Memory B cell (primary cell): ENCODE data around the gene RCAN1.

Experiments used
- ATAC-seq: fragments of 150-1000 bp; cut with Tn5 transposase; 2 replicates; pipeline ENCODE4 v1.10.0; 2021; ENCODE audit warnings: low read depth, mild to moderate bottlenecking, moderate library complexity
- DNase-seq, 2 donors: peaks; one replicate each; pipeline ENCODE4 v3.0.0; 2022; ENCODE audit warnings: low spot score in 2 of 2
- H3K27ac Mint-ChIP-seq: one replicate; pipeline ENCODE4 v1.8.0; 2022; ENCODE audit warnings: mild to moderate bottlenecking, moderate library complexity, mixed read lengths
- H3K27me3 Mint-ChIP-seq: one replicate; pipeline ENCODE4 v1.8.0; 2022; ENCODE audit warnings: mixed read lengths
- H3K36me3 Mint-ChIP-seq: one replicate; pipeline ENCODE4 v1.8.0; 2022; ENCODE audit warnings: mild to moderate bottlenecking, mixed read lengths
- H3K4me1 Mint-ChIP-seq: one replicate; pipeline ENCODE4 v1.8.0; 2022; ENCODE audit warnings: mixed read lengths
- H3K4me3 Mint-ChIP-seq: one replicate; pipeline ENCODE4 v1.8.0; 2022; ENCODE audit warnings: mild to moderate bottlenecking, moderate library complexity, mixed read lengths
- H3K9me3 Mint-ChIP-seq: one replicate; pipeline ENCODE4 v1.8.0; 2022; ENCODE audit warnings: mixed read lengths

RCAN1 gene

DNA sequence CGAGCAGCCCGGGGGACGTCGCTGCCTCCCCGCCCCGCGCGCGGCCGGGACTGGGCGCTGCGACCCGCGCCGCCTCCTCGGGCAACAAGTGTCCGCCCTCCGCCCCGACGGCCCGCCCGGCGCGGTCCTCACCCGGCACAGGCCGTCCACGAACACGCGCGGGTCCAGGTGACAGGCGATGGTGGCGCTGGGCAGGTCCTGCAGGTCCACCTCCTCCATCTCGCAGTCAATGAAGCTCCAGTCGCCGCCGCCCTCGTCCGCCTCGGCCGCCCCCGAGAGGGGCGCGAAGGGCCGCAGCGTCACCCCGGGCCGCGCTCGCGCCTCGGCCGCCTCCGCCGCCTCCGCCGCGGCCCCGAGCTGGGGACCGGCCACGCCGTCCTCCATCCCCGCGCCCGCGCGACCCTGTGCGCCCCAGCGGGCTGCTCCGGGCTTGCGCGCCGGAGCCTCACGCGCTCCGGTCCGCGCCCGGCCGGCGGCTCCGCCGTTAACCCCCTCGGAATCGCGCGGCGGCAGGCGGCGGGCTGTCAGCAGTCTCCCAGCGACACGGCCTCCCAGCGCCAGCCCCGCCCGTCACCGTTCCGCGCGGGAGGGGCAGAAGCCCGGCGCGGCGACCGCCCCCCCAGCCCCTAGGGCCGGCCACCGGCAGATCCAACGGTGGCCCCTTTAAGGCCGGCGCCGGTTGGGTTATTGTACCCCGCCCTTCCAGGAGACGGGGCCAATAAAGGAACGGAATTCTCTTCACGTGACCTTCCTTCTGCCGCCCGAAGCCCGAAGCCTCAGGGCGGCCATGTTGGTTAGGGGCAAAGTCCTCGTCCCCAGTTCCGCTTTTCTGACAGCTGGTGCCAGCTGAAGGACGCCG, at the start of gene RCAN1:
TSS of gene RCAN1 (minus strand) at position 486 of the 859 bp plus-strand sequence. CDS start at position 384, 102 bp downstream.
- H3K4me3 Mint-ChIP-seq = peak within 1 kb of the TSS; percentile 80
- ATAC-seq (peak; percentile 96), DNase-seq (peak; percentile 80 to 83)
- peaks cover 10% of the 10 kb centered on the region for H3K4me1 Mint-ChIP-seq
- H3K9me3 Mint-ChIP-seq = no peaks in the 10 kb centered on the region
- no peak within 1 kb of the TSS for H3K27ac Mint-ChIP-seq
- no peaks in the 10 kb centered on the region for H3K27me3 Mint-ChIP-seq
- no peaks in the 10 kb centered on the region for H3K36me3 Mint-ChIP-seq

DNA sequence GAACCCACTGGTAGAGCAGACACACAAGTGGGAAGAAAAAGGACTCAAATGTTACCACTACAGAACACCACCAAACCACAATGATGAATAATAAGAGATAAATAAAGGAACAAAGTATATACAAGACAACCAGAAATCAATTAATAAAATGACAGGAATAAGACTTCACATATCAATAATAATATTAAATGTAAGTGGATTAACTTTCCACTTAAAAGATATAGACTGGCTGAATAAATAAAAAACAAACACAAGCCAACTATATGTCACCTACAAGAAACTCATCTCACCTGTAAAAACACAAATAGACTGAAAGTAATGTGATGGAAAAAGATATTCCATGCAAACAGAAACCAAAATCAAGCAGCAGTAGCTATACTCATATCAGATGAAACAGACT, 46.9 kb upstream of the RCAN1 start:
- H3K36me3 Mint-ChIP-seq = peaks cover 1% of the 10 kb centered on the region
- peaks cover 22% of the 10 kb centered on the region for H3K9me3 Mint-ChIP-seq
- no peak for DNase-seq
- no peak overlapping the region for H3K4me3 Mint-ChIP-seq
- ATAC-seq = no peak
- H3K27ac Mint-ChIP-seq = no peak overlapping the region
- H3K27me3 Mint-ChIP-seq = peaks cover 9% of the 10 kb centered on the region
- H3K4me1 Mint-ChIP-seq = no peaks in the 10 kb centered on the region

DNA sequence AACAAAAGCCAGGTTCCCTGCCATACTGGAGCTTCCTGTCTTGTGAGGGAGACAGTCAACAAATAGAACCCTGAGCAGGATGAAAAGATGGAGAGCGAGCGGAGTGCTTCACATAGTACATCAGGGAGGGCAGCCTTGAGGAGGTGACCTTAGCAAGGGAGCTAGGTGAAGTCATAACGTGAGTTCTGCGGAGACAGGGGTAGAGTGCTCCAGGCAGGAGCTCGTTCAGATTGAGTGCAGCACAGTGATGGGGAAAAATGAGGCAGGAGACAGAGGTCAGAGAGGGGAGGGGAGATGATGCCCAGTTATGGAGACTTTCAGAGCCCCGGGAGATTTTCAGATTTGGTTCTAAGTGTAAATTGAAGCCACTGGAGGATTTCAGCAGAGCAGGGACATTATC, 38.6 kb upstream of the RCAN1 start:
- Mint-ChIP-seq H3K9me3 (peaks cover 5% of the 10 kb centered on the region), H3K36me3 (peaks cover 7% of the 10 kb centered on the region), H3K4me1 (peaks cover 2% of the 10 kb centered on the region), H3K27ac (no peak overlapping the region), H3K27me3 (peaks cover 20% of the 10 kb centered on the region), H3K4me3 (no peak overlapping the region)
- no peak for DNase-seq
- no peak for ATAC-seq

DNA sequence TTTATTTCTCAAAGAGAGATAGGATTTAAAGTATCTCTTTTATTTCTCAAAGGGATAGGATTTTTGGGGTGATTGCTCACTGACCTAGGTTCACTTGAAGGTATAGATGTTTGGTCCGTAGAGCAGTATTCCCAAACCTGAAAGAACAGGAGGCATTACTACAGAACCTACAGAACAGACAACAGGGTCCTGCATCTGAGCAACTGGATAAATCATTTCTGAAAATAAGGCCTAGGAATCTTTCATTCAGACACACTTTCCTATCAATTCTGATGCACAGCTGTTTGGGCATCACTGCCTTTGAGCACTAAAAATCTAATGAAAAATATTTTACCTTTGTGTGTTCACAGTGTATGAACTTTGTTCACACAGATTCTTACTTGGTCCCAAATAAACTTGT, 36.7 kb upstream of the RCAN1 start:
- ATAC-seq (no peak), DNase-seq (no peak)
- Mint-ChIP-seq H3K36me3 (peaks cover 7% of the 10 kb centered on the region), H3K27ac (no peak overlapping the region), H3K4me1 (peaks cover 2% of the 10 kb centered on the region), H3K27me3 (peaks cover 21% of the 10 kb centered on the region), H3K4me3 (no peak overlapping the region), H3K9me3 (peaks cover 5% of the 10 kb centered on the region)

DNA sequence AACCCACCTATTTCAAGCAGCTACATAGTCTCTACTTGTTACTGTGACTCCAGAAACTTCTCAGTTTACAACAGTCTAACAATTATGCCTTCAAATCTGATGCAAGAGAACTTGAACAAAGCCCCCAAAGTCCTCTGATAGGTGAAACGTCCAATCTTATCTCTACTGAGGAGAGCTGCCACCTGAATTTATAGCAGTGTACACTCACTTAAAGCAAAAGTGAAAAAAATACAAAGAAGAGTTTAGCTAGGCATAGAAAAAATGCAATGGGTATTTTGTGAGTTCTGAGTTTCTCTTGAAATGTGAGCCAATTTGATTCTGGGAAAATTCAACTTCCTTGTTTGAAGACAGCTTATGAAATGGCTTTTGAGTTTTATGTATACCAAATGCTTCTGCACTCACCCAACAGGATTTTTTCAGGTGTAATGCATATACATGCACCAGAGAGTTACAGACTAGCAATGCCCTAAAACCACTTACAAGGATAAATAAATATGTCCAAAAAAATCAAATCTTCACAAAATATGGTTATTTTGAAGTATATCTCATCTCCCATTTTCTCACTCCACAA, 36.0 kb upstream of the RCAN1 start:
- peaks cover 5% of the 10 kb centered on the region for H3K9me3 Mint-ChIP-seq
- no peak overlapping the region for H3K4me3 Mint-ChIP-seq
- H3K36me3 Mint-ChIP-seq = peaks cover 7% of the 10 kb centered on the region
- no peak overlapping the region for H3K27ac Mint-ChIP-seq
- DNase-seq (no peak), ATAC-seq (no peak)
- peaks cover 2% of the 10 kb centered on the region for H3K4me1 Mint-ChIP-seq
- H3K27me3 Mint-ChIP-seq = peaks cover 20% of the 10 kb centered on the region

DNA sequence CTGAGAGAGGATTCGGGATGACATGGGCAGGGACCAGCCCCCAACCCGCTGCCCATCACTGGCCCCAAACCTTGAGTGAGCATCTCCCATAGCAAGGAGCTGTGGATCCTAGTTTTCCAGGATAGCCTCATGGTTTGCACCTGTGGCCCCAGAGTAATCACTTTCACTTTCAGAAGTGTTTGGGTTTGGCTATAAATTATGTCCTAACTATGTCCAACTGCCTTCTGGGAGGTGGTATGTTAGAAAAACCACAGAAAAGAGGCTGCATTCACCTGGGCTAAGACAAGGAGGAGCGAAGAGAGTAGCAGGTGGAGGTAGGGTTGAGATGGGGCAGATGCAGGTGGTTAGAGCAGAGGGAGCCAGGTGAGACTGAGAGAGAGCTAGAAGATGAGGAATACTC, 34.5 kb upstream of the RCAN1 start:
- H3K27ac Mint-ChIP-seq = no peak overlapping the region
- H3K27me3 Mint-ChIP-seq = peaks cover 20% of the 10 kb centered on the region
- peaks cover 5% of the 10 kb centered on the region for H3K9me3 Mint-ChIP-seq
- DNase-seq (no peak), ATAC-seq (no peak)
- peaks cover 2% of the 10 kb centered on the region for H3K4me1 Mint-ChIP-seq
- peaks cover 7% of the 10 kb centered on the region for H3K36me3 Mint-ChIP-seq
- H3K4me3 Mint-ChIP-seq = no peak overlapping the region

DNA sequence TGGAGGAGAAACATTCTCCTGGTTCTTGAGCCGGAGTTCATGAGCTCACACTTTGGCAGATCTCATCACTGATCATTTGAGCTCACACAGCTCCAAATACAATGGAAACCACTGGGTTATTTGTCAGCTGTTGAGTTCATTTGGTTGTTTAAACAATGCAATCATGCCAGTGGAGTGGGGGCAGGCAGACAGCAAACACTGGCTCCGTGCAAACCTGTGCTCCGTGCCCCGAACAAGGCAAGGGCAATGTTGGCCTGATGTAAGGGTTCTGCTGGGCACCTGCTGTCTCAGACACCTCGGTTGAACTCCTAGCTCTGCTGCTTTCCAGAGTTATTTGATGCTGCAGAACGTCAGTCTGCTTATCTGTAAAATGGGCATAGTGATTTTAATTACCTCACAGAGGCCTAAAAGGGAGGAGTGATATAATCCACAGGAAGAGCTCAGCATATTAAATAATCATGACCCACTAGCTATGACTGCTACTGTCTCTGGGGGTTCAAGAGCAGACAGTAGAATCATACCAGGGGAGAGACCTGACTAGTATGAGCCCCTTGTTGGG, 33.9 kb upstream of the RCAN1 start:
- peaks cover 19% of the 10 kb centered on the region for H3K27me3 Mint-ChIP-seq
- DNase-seq = no peak

DNA sequence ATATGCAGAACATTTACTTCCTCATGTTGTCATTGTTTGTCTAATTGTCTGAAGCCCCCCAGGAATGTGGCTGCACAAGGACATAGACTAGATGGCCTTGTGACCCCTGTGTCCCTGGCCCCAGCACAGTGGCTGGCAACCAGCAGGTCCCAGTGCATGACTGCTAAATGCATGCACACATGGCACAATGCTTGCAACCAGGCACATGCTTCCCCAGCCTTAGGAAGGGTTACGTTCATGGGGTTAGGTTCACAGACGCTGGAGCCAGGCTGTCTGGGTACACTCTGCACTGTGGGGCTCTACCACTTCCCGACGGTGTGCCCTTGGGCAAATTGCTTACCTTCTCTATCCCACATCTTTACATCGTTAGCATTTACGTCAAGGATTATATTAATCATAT, 32.6 kb upstream of the RCAN1 start:
- no peak overlapping the region for H3K4me3 Mint-ChIP-seq
- H3K27me3 Mint-ChIP-seq = peaks cover 12% of the 10 kb centered on the region
- H3K36me3 Mint-ChIP-seq = peaks cover 4% of the 10 kb centered on the region
- no peak overlapping the region for H3K27ac Mint-ChIP-seq
- DNase-seq (no peak), ATAC-seq (no peak)
- peaks cover 3% of the 10 kb centered on the region for H3K9me3 Mint-ChIP-seq
- H3K4me1 Mint-ChIP-seq = peaks cover 4% of the 10 kb centered on the region

More for the DNA sequence above, 33.9 kb upstream of the RCAN1 start:
- Mint-ChIP-seq H3K36me3 (peaks cover 7% of the 10 kb centered on the region), H3K27ac (no peak overlapping the region), H3K9me3 (peaks cover 4% of the 10 kb centered on the region), H3K4me3 (no peak overlapping the region), H3K4me1 (peaks cover 2% of the 10 kb centered on the region)
- ATAC-seq = no peak

DNA sequence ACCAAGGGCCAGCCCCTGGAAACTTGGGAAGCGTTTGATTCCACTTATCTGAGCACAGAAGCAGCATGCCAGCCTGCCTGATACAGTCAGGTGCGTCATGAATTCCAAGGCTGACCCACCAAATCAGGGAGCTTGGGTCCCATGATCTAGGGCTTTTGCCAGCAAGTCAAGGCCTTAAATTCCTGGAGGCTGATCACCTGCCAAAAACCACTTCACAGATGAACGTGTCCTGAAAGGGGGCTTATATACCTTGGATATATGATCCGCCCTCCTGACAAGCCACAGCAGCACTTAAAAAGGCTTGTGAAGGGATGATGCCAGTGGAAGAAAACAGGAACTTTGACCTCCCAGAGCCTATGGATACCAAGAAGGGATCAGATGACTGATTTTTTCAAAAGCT, 29.9 kb upstream of the RCAN1 start:
- peaks cover 23% of the 10 kb centered on the region for H3K4me1 Mint-ChIP-seq
- peaks cover 10% of the 10 kb centered on the region for H3K27me3 Mint-ChIP-seq
- no peaks in the 10 kb centered on the region for H3K36me3 Mint-ChIP-seq
- DNase-seq = no peak
- H3K9me3 Mint-ChIP-seq = no peaks in the 10 kb centered on the region
- no peak overlapping the region for H3K27ac Mint-ChIP-seq
- no peak for ATAC-seq
- no peak overlapping the region for H3K4me3 Mint-ChIP-seq

DNA sequence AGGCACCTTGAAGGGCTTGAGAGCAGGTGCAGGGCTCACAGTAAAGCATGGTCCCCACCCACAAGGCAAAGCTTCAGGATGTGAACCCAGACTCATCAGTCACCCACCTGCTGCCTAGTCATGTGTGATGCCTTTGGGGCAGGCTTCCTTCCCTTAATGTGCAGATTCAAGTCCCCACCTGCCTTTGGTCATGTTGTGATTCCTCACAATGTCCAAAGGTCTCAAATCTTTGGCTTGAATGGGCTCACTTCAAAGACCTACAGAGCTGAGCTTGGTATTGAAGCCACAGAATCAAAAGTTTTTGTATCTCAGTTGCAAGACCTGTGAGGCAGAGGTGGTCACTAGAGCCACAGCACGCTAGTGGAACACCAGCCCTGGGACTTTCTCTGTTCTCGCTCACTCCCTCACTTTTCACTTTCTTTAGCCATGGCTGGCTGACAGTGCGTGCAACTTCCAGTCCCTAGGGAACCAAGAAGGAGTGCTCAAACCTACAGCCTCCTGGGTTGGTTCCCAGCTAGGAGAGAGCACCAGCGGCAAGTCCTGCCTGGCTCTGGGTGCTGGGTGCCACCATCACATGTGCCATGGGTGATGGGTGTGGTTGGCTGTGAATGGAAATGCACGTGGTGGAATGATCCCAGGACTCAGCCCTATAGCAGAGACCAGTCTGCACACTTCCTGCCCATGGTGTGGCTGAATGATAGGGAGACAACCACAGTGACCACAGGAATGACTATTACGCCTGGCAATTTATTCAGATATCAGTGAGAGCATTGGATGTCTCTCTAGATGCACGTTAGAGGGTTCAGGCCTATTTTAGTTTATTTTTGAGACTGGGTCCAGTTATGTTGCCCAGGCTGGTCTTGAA, 27.5 kb upstream of the RCAN1 start:
- peaks cover 3% of the 10 kb centered on the region for H3K27me3 Mint-ChIP-seq
- peaks cover 22% of the 10 kb centered on the region for H3K4me1 Mint-ChIP-seq
- no peak for DNase-seq

DNA sequence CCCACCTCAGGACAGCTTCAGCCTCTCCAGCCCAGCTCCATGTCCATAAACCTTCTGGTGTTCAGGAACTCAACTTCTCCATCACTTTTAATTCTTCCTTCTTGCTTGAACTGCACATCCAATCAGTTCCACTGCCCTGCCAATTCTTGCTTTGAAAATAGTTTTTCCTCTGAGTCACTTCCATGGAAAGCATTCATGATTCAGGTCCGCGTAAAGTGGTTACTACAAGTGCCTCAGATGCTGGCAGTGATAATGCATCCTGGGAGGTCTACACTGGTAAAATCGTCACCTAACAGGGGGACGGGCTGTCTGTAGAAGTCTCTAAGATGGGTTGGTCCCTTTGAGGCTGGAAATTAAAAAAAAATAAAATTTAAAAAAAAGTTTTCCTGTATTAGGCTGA, 25.9 kb upstream of the RCAN1 start:
- ATAC-seq = no peak
- peak overlapping the region; percentile 54 for H3K4me3 Mint-ChIP-seq
- peaks cover 22% of the 10 kb centered on the region for H3K4me1 Mint-ChIP-seq
- H3K27ac Mint-ChIP-seq = no peak overlapping the region
- no peaks in the 10 kb centered on the region for H3K9me3 Mint-ChIP-seq
- DNase-seq = no peak
- no peaks in the 10 kb centered on the region for H3K36me3 Mint-ChIP-seq
- H3K27me3 Mint-ChIP-seq = no peaks in the 10 kb centered on the region

More for the DNA sequence above, 27.5 kb upstream of the RCAN1 start:
- Mint-ChIP-seq H3K36me3 (no peaks in the 10 kb centered on the region), H3K9me3 (no peaks in the 10 kb centered on the region), H3K27ac (no peak overlapping the region), H3K4me3 (no peak overlapping the region)
- peak; percentile 83 for ATAC-seq

DNA sequence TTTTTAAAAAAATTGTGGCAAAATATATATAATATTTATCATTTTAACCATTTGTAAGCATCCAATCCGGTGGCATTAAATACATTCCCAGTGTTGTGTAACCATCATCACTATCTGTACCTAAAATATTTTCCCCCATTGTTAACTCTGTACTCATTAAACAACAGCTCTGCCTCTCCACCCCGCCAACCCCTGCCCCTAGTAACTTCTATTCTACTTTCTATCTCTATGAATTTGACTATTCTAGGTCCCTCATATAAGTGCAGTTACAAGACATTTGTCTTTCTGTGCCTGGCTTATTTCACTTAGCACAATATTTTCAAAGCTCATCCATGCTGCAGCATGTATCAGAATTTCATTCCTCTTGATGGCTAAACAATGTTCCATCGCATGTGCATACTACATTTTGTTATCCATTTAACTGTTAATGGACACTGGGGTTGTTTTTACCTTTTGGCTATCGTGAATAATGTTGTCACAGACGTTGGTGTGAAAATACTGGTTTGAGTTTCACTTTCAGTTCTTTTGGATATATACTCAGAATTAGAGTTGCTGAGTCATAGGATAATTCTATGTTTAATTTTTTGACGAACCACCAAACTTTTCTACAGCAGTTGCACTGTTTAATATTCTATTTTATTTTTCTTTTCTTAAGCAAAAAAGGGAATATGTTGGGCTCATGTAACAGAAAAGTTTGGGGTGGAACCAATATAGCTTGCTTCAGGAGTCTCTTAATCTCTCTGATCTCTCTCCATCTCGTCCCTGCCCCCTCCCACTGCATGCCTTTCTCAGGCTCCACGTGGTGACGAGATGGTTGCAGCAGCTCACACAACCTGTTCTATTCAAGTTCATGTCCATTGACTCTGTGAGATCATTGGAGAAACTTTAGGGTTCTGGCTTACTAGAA, 25.2 kb upstream of the RCAN1 start:
- no peak for DNase-seq
- ATAC-seq = no peak
- no peaks in the 10 kb centered on the region for H3K9me3 Mint-ChIP-seq
- H3K36me3 Mint-ChIP-seq = no peaks in the 10 kb centered on the region
- peaks cover 22% of the 10 kb centered on the region for H3K4me1 Mint-ChIP-seq
- H3K27me3 Mint-ChIP-seq = peaks cover 1% of the 10 kb centered on the region
- H3K4me3 Mint-ChIP-seq = peak overlapping the region; percentile 54
- no peak overlapping the region for H3K27ac Mint-ChIP-seq

DNA sequence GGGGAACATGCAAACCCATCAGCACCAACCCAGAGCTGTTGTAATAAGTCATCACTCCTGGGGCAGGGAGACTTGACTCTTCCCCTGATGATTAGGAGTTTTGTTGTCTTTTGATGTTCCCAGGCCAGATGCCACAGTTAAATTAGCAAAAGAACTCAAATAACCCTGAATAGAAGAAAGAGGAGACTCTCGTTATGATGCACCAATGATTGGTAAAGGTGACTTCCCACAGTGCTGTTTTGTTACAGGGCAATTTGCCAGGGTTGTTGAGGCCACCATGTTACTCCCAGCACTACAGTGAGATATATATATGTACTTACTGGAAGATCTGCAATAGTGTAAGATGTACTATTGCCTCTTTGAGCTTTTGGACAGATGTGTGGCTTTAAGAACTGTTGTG, 24.3 kb upstream of the RCAN1 start:
- Mint-ChIP-seq H3K27ac (no peak overlapping the region), H3K4me3 (no peak overlapping the region), H3K36me3 (no peaks in the 10 kb centered on the region), H3K27me3 (peaks cover 1% of the 10 kb centered on the region), H3K9me3 (no peaks in the 10 kb centered on the region), H3K4me1 (peaks cover 22% of the 10 kb centered on the region)
- DNase-seq (no peak), ATAC-seq (no peak)
